GM13976 (cell line): ENCODE data around the gene TM2D3.

ENCODE experiments used
- DNase-seq: peaks from one replicate; pipeline ENCODE4 v3.0.0; 2012; ENCODE audit warnings: low spot score
- CTCF ChIP-seq: IDR thresholded peaks from 2 replicates; pipeline ENCODE4 v1.5.1; 2012; ENCODE audit warnings: borderline replicate concordance, mild to moderate bottlenecking; ENCODE audit not compliant: insufficient read depth; ENCODE audit errors: extremely low read depth, missing control alignments, control extremely low read depth
- in situ Hi-C: fragments of 300-500 bp; cut with MboI; formaldehyde crosslinking; loops from one replicate; pipeline ENCODE4 v1.12.0; 2022; ENCODE audit warnings: low sequenced_read_pairs, mixed read lengths, inconsistent platforms; ENCODE audit not compliant: unreplicated experiment

Gene TM2D3

GRCh38 chr15:101611580-101612299, 40.4 kb downstream of the TM2D3 start:
- no peak for TF ChIP-seq CTCF
- in situ Hi-C loops: no loop called here
- no peak for DNase-seq

GRCh38 chr15:101611007-101611406, 41.2 kb downstream of the TM2D3 start:
- DNase-seq: no peak
- in situ Hi-C loops: no loop called here
- TF ChIP-seq CTCF: no peak

DNA sequence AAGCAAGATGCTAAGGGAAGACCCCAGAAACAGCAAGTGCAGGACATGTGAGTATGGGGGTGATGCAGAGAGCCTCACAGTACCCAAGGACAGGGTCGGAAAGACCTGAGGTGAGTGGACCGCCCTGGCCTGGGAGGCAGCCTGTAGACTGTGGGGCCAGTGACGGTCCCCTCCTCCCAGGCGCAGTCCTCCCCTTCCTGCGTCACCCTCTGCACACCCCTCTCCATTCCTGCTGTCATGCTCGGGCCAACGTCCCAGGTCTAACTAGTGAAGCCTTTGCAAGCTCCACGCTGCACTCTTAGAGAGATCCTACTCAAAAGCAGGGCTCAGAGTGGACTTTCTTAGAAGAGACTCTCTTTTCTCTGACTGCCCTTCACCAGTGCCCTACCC, 41.6 kb downstream of the TM2D3 start:
- DNase-seq: no peak
- TF ChIP-seq CTCF: no peak
- in situ Hi-C loops: no loop called here

DNA sequence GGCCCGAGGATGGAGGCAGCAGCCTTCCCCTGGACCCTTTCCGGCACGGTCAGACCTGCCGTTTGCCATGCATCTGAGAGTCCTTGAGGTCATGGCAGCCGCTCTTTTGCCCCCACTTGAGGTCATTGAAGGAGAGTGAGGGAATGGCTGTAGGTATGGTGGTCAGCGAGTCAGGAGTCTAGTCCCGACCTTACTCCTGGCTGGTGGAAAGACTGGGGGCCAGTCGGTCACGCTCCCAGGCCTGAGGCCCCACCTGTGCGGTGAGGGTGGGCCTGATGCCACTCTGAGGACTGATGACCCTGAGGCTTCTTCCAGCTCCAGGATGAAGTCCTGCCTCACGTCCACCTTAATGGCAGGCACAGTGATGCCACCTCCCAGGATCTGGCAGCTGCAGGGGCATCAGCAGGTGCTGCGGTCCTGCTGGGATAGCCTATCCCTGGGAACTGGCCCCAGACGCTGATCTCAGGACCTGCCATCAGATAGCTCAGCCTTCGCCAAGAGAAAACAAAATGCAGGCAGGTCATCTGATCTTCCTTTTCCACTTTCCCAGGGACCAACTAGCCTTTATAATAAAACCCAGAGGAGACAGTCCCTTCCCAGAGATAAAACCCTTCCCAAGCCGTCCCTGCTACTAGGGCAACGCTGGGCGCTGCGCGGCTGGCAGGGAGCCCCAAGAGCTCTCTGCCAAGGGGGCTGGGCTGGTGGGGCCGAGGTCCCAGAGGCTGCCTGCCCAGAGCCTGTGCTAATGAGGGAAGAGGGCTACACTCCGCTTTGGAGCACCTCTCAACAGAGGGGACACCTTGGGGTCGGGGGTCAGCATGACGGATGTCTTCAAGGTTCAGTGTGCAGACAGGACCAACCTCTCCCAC, 42.2 kb downstream of the TM2D3 start:
- TF ChIP-seq CTCF: no peak
- in situ Hi-C loops: no loop called here
- no peak for DNase-seq

- in situ Hi-C loops: no loop called here
- DNase-seq: no peak
- no peak for TF ChIP-seq CTCF
Observed at GRCh38 chr15:101608201-101608600, 44.0 kb downstream of the TM2D3 start.

DNA sequence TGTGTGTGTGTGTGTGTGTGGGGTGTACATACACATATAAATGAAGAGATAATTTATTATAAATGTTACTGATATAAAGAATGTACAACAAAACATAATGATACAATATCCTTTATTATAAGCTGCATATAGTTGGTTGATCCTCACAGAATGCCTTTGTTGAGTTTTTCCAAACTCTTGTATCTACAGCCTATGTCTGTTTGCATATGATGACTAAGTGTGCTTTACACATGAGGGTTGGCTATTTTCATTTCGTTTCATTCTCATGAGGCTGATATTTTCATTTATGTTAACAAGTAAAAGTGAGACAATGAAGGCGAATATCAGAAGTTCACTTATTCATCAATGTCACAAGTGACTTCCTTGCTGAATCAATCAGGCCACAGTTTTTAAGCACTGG, 45.1 kb downstream of the TM2D3 start:
- no peak for DNase-seq
- in situ Hi-C loops: no loop called here
- TF ChIP-seq CTCF: no peak
